ENCODE data around the gene MAT2A. TPM values are rescaled to one million over a fixed set of nuclear protein-coding genes. Genes with fewer than 3 reads are reported as not detected.

The MAT2A gene
- total RNA-seq, 4 donors from 2014 or later = 139 to 164 (median 145) TPM

DNA sequence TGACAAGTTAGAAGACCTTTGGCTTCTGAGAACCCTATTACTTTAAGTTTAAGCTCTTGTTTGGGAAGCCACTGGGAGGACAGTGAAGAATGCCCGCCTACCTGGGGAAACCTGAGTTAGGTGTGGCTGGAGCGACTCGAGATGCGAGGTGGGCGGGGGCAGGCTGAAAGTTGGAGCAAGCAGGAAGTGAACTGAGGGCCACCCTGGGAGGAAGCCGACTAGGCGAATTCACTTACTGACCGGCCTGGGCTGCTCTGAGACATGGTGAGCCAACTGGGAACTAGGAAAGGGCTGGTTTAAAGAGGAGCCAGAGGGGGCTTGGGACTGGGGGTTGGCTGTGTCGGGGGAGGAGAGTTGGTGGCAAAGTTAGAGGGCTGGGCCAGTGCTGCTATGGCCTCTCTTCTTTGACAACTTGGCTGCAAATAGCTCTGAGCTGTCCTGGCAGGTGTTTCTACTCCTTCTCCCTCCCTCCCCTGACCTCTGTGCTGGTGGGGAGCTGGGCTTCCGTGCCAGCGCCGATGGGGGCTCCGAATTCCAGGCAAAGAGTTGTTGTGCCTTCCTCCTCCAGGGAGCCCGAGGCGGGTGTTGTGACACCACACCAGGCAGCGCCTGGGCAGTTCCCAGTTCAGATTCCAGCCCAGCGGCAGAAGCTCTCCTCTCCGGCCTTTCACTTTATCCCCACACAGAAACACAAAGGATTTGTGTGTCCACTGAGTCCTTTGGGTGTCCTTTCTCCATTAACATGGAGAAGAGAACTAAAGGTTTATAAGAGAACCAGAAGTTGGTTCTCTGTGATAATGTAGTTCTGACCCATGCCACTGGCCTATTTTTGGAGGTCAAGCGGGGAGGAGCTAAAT, 38.6 kb downstream of the MAT2A start, which contains the start of gene VAMP8:
Gene VAMP8 (plus strand): TSS at position 201 of the 857 bp plus-strand sequence. CDS start 61 bp downstream, at position 262.
- DNase-seq (ENCODE audit: low spot score in 2 of 2) = no peak
- H3K27ac ChIP-seq = peak within 1 kb of the TSS in 3 of 4 donors; percentile 69 to 78 (median 76)
- peak within 1 kb of the TSS in 2 of 4 donors; percentile 38 to 42 for H3K4me3 ChIP-seq
- H3K27me3 ChIP-seq = no peaks in the 10 kb centered on the region
- WGBS, 2 donors = 50 to 52% methylated on average over 19 of the region's 19 CpGs
- peaks cover 0 to 38% (median 19%) of the 10 kb centered on the region in 4 donors for H3K4me1 ChIP-seq
- TF ChIP-seq EP300 (IDR thresholded peaks at IDR 0.05) (no peak), POLR2A (IDR thresholded peaks at IDR 0.05) (no peak)
- TF ChIP-seq, protein P1, sequence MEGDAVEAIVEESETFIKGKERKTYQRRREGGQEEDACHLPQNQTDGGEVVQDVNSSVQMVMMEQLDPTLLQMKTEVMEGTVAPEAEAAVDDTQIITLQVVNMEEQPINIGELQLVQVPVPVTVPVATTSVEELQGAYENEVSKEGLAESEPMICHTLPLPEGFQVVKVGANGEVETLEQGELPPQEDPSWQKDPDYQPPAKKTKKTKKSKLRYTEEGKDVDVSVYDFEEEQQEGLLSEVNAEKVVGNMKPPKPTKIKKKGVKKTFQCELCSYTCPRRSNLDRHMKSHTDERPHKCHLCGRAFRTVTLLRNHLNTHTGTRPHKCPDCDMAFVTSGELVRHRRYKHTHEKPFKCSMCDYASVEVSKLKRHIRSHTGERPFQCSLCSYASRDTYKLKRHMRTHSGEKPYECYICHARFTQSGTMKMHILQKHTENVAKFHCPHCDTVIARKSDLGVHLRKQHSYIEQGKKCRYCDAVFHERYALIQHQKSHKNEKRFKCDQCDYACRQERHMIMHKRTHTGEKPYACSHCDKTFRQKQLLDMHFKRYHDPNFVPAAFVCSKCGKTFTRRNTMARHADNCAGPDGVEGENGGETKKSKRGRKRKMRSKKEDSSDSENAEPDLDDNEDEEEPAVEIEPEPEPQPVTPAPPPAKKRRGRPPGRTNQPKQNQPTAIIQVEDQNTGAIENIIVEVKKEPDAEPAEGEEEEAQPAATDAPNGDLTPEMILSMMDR (IDR thresholded peaks at IDR 0.05) = no peak
- no peaks in the 10 kb centered on the region for H3K9me3 ChIP-seq
- H3K36me3 ChIP-seq = no peaks in the 10 kb centered on the region

- H3K9me3 ChIP-seq = no peaks in the 10 kb centered on the region
- H3K4me1 ChIP-seq = peaks cover 0 to 45% (median 19%) of the 10 kb centered on the region in 4 donors
- DNase-seq (ENCODE audit: low spot score in 2 of 2) = peak in 1 of 2 donors; percentile 37
- H3K27ac ChIP-seq = peak overlapping the region in 3 of 4 donors; percentile 69 to 78 (median 76)
- H3K27me3 ChIP-seq = no peaks in the 10 kb centered on the region
- TF ChIP-seq, protein P1 (IDR thresholded peaks at IDR 0.05) = no peak
- TF ChIP-seq POLR2A (IDR thresholded peaks at IDR 0.05) (no peak), EP300 (IDR thresholded peaks at IDR 0.05) (peak in 1 of 2 donors; percentile 63)
- no peaks in the 10 kb centered on the region for H3K36me3 ChIP-seq
- 51 to 56% methylated on average over 19 of the region's 19 CpGs for WGBS, 2 donors
- H3K4me3 ChIP-seq = peak overlapping the region in 2 of 4 donors; percentile 38 to 42
Observed at GRCh38 chr2:85578243-85579180, 39.5 kb downstream of the MAT2A start.

- Histone ChIP-seq H3K27me3 (no peaks in the 10 kb centered on the region), H3K4me1 (peaks cover 0 to 50% (median 24%) of the 10 kb centered on the region in 4 donors), H3K9me3 (no peaks in the 10 kb centered on the region), H3K36me3 (no peaks in the 10 kb centered on the region), H3K27ac (peak overlapping the region in 3 of 4 donors; percentile 69 to 78 (median 76)), H3K4me3 (peak overlapping the region in 1 of 4 donors; percentile 38)
- WGBS, 2 donors = 26 to 29% methylated on average over 6 of the region's 6 CpGs
- no peak for DNase-seq (ENCODE audit: low spot score in 2 of 2)
- TF ChIP-seq, protein P1 (IDR thresholded peaks at IDR 0.05) = no peak
- TF ChIP-seq POLR2A (IDR thresholded peaks at IDR 0.05) (no peak), EP300 (IDR thresholded peaks at IDR 0.05) (no peak)
Observed at GRCh38 chr2:85579266-85579935, 40.4 kb downstream of the MAT2A start.

GRCh38 chr2:85580206-85580605, 41.2 kb downstream of the MAT2A start:
- Histone ChIP-seq H3K27ac (peak overlapping the region in 2 of 4 donors; percentile 69 to 78), H3K4me1 (peaks cover 0 to 58% (median 30%) of the 10 kb centered on the region in 4 donors), H3K27me3 (no peaks in the 10 kb centered on the region), H3K36me3 (no peaks in the 10 kb centered on the region), H3K4me3 (no peak overlapping the region), H3K9me3 (no peaks in the 10 kb centered on the region)
- 66 to 77% methylated on average over 3 of the region's 3 CpGs for WGBS, 2 donors
- no peak for DNase-seq (ENCODE audit: low spot score in 2 of 2)
- TF ChIP-seq EP300 (IDR thresholded peaks at IDR 0.05) (no peak), POLR2A (IDR thresholded peaks at IDR 0.05) (no peak)
- TF ChIP-seq, protein P1 (IDR thresholded peaks at IDR 0.05) = no peak

Measured in tibial nerve (tissue), 4 donors.